Astrocyte (in vitro differentiated cells and primary cell): ENCODE measurements around the gene GPR158. TPM values are rescaled to one million over a fixed set of nuclear protein-coding genes. Genes with fewer than 3 reads are reported as not detected.

Source experiments
- DNase-seq: peaks from one replicate; pipeline ENCODE4 v3.0.0-alpha.2; 2010; ENCODE audit warnings: low read depth
- FAIRE-seq: peaks from 2 replicates; lab custom pipeline; 2011; peaks lifted over from hg19 to GRCh38; lab: Jason Lieb, UNC
- H2AFZ ChIP-seq: 2 replicates; pipeline ENCODE4 v1.6.0; 2012; ENCODE audit warnings: low read depth, low read length, inconsistent platforms
- H3K27ac ChIP-seq: 2 replicates; pipeline ENCODE4 v1.5.1; 2011; ENCODE audit warnings: low read depth, low read length, inconsistent platforms
- H3K27me3 ChIP-seq: 2 replicates; pipeline ENCODE4 v1.6.0; 2011; ENCODE audit warnings: low read length, inconsistent platforms; ENCODE audit not compliant: insufficient read depth
- H3K36me3 ChIP-seq: 2 replicates; pipeline ENCODE4 v1.5.1; 2011; ENCODE audit warnings: low read length, inconsistent platforms; ENCODE audit not compliant: insufficient read depth
- H3K4me1 ChIP-seq: 2 replicates; pipeline ENCODE4 v1.5.1; 2011; ENCODE audit warnings: low read length, inconsistent platforms; ENCODE audit not compliant: insufficient read depth
- H3K4me2 ChIP-seq: 2 replicates; pipeline ENCODE4 v1.6.0; 2012; ENCODE audit warnings: low read length, inconsistent platforms
- H3K4me3 ChIP-seq: 2 replicates; pipeline ENCODE4 v1.5.1; 2011; ENCODE audit warnings: low read depth, mild to moderate bottlenecking, low read length, inconsistent platforms; ENCODE audit not compliant: insufficient read depth
- H3K79me2 ChIP-seq: 2 replicates; pipeline ENCODE4 v1.6.0; 2012; ENCODE audit warnings: mild to moderate bottlenecking, low read length, inconsistent platforms; ENCODE audit not compliant: insufficient read depth
- H3K9ac ChIP-seq: 2 replicates; pipeline ENCODE4 v1.6.0; 2012; ENCODE audit warnings: mild to moderate bottlenecking, low read length, inconsistent platforms
- H3K9me3 ChIP-seq: 2 replicates; pipeline ENCODE4 v1.5.1; 2012; ENCODE audit warnings: low read depth, mild to moderate bottlenecking, low read length, inconsistent platforms; ENCODE audit not compliant: insufficient read depth
- H4K20me1 ChIP-seq: 2 replicates; pipeline ENCODE4 v1.6.0; 2012; ENCODE audit warnings: low read length, inconsistent platforms; ENCODE audit not compliant: insufficient read depth
- H3K27ac Mint-ChIP-seq: one replicate; pipeline ENCODE4 v1.8.0; 2021; ENCODE audit warnings: mild to moderate bottlenecking, mixed read lengths; ENCODE audit not compliant: unreplicated experiment
- H3K27me3 Mint-ChIP-seq: one replicate; pipeline ENCODE4 v1.8.0; 2021; ENCODE audit warnings: low read depth, mixed read lengths; ENCODE audit not compliant: unreplicated experiment
- H3K36me3 Mint-ChIP-seq: one replicate; pipeline ENCODE4 v1.8.0; 2021; ENCODE audit warnings: low read depth, mixed read lengths; ENCODE audit not compliant: unreplicated experiment
- H3K4me1 Mint-ChIP-seq: one replicate; pipeline ENCODE4 v1.8.0; 2021; ENCODE audit warnings: low read depth, mixed read lengths; ENCODE audit not compliant: unreplicated experiment
- H3K4me3 Mint-ChIP-seq: one replicate; pipeline ENCODE4 v1.8.0; 2021; ENCODE audit warnings: mild to moderate bottlenecking, moderate library complexity, mixed read lengths; ENCODE audit not compliant: unreplicated experiment
- H3K9me3 Mint-ChIP-seq: one replicate; pipeline ENCODE4 v1.8.0; 2021; ENCODE audit warnings: mild to moderate bottlenecking, mixed read lengths; ENCODE audit not compliant: unreplicated experiment
- EZH2 ChIP-seq: IDR thresholded peaks from 2 replicates; pipeline ENCODE4 v1.6.1; 2012; ENCODE audit warnings: mild to moderate bottlenecking, low read length, inconsistent platforms; ENCODE audit not compliant: insufficient read depth
- total RNA-seq: library from RNA; stranded (reverse); gene quantifications from 2 replicates; pipeline ENCODE4 v1.2.1, GENCODE V29; 2021
- TF ChIP-seq, protein P1 (sequence below): IDR thresholded peaks from 2 replicates; pipeline ENCODE4 v1.5.1; 2011; ENCODE audit warnings: low read depth, mild to moderate bottlenecking, inconsistent platforms, low read length, moderate library complexity; ENCODE audit not compliant: insufficient read depth

Gene GPR158
- total RNA-seq, 1 donor from 2014 or later: 0.27 TPM

DNA sequence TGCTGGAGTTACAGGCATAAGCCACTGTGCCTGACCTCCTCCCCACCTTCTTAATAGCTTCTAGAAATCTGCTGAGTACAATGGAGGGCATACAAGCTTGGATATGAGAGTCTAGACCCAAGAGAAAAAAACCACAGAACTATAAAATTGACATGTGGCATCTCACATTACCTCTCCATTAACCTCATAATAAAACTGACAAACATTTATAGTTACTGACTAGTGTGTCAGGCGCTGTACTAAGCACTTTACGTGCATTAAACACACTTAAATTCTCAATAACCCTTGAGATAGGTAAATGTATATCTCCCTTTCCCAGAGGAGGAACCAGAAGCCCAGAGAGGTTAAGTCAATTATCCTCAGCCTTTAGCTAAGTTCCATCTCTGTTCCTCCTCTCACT, 458.7 kb downstream of the GPR158 start:
- no peak overlapping the region for H3K27ac ChIP-seq
- no peaks in the 10 kb centered on the region for H4K20me1 ChIP-seq
- TF ChIP-seq, protein P1, sequence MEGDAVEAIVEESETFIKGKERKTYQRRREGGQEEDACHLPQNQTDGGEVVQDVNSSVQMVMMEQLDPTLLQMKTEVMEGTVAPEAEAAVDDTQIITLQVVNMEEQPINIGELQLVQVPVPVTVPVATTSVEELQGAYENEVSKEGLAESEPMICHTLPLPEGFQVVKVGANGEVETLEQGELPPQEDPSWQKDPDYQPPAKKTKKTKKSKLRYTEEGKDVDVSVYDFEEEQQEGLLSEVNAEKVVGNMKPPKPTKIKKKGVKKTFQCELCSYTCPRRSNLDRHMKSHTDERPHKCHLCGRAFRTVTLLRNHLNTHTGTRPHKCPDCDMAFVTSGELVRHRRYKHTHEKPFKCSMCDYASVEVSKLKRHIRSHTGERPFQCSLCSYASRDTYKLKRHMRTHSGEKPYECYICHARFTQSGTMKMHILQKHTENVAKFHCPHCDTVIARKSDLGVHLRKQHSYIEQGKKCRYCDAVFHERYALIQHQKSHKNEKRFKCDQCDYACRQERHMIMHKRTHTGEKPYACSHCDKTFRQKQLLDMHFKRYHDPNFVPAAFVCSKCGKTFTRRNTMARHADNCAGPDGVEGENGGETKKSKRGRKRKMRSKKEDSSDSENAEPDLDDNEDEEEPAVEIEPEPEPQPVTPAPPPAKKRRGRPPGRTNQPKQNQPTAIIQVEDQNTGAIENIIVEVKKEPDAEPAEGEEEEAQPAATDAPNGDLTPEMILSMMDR: no peak
- no peak for TF ChIP-seq EZH2
- Mint-ChIP-seq H3K27ac (no peak overlapping the region), H3K4me1 (no peaks in the 10 kb centered on the region), H3K9me3 (no peaks in the 10 kb centered on the region), H3K36me3 (no peaks in the 10 kb centered on the region), H3K27me3 (peaks cover 2% of the 10 kb centered on the region), H3K4me3 (no peak overlapping the region)
- no peak overlapping the region for H3K9ac ChIP-seq
- H3K4me2 ChIP-seq: no peak overlapping the region
- no peaks in the 10 kb centered on the region for H3K79me2 ChIP-seq
- no peak overlapping the region for H3K4me3 ChIP-seq
- DNase-seq: no peak
- no peak overlapping the region for H2AFZ ChIP-seq
- FAIRE-seq: no peak
- no peaks in the 10 kb centered on the region for H3K4me1 ChIP-seq
- H3K27me3 ChIP-seq: no peaks in the 10 kb centered on the region
- H3K9me3 ChIP-seq: no peaks in the 10 kb centered on the region
- no peaks in the 10 kb centered on the region for H3K36me3 ChIP-seq

DNA sequence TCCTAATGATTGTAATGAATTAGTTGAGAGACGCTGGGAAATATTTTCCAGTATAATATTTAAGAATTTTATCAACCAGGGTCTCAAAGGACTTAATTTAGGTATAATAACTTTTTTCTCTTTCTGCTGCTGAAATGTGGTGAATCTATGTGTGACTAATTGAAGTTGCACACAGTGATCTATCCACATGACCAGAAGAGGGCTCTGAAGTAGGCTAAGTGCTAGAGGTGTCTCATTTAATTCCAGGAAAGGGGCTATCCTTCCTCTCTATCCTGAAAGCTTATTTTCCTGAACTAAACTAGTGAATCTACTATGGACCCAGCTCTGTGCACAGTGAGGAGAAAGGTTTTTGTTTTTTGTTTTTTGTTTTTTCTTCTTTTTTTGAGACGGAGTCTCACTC, 464.8 kb downstream of the GPR158 start:
- Histone ChIP-seq H2AFZ (no peak overlapping the region), H3K27ac (no peak overlapping the region), H3K9me3 (no peaks in the 10 kb centered on the region), H3K36me3 (no peaks in the 10 kb centered on the region), H3K4me2 (no peak overlapping the region), H3K9ac (no peak overlapping the region), H3K79me2 (no peaks in the 10 kb centered on the region), H3K4me1 (no peaks in the 10 kb centered on the region), H3K4me3 (no peak overlapping the region), H3K27me3 (no peaks in the 10 kb centered on the region), H4K20me1 (no peaks in the 10 kb centered on the region)
- H3K27ac Mint-ChIP-seq: no peak overlapping the region
- H3K27me3 Mint-ChIP-seq: no peaks in the 10 kb centered on the region
- H3K9me3 Mint-ChIP-seq: no peaks in the 10 kb centered on the region
- TF ChIP-seq, protein P1: no peak
- no peak for TF ChIP-seq EZH2
- DNase-seq: peak; percentile 1
- peaks cover 3% of the 10 kb centered on the region for H3K4me1 Mint-ChIP-seq
- H3K4me3 Mint-ChIP-seq: no peak overlapping the region
- no peak for FAIRE-seq
- H3K36me3 Mint-ChIP-seq: no peaks in the 10 kb centered on the region

DNA sequence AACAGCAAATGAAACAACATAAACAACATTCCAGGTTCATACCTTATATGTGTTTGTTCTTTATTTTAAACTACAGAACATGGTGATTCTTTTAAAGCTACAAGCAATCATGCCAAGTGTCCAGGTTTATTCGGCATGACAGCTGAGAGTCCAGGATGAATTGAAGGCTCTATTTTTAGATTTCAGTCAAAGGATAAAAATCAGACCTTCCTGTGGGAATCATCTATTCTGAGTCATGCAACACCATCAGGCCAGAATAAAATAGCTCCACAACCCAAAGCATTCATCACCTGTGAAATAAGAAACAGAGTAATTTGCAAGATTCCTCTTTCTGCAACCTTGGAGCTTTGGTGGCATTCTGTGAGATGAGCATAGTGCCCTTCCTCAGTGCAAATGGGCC, 466.8 kb downstream of the GPR158 start:
- Histone ChIP-seq H3K36me3 (no peaks in the 10 kb centered on the region), H3K9ac (no peak overlapping the region), H3K4me3 (no peak overlapping the region), H3K27ac (no peak overlapping the region), H3K4me2 (no peak overlapping the region), H2AFZ (no peak overlapping the region), H3K27me3 (no peaks in the 10 kb centered on the region), H3K79me2 (no peaks in the 10 kb centered on the region), H3K4me1 (no peaks in the 10 kb centered on the region), H4K20me1 (no peaks in the 10 kb centered on the region), H3K9me3 (no peaks in the 10 kb centered on the region)
- DNase-seq: no peak
- no peak overlapping the region for H3K4me3 Mint-ChIP-seq
- no peak overlapping the region for H3K27ac Mint-ChIP-seq
- H3K27me3 Mint-ChIP-seq: no peaks in the 10 kb centered on the region
- no peaks in the 10 kb centered on the region for H3K9me3 Mint-ChIP-seq
- FAIRE-seq: no peak
- TF ChIP-seq, protein P1: no peak
- TF ChIP-seq EZH2: no peak
- H3K36me3 Mint-ChIP-seq: no peaks in the 10 kb centered on the region
- H3K4me1 Mint-ChIP-seq: peaks cover 3% of the 10 kb centered on the region
